K562 (cell line): ENCODE data around the gene AP1G2.

ENCODE experiments used
- CBFA2T2 ChIP-seq: fragments of 450-650 bp; conservative IDR thresholded peaks from 2 replicates; pipeline ENCODE4 v1.6.1; 2017; ENCODE audit warnings: mild to moderate bottlenecking
- CBX1 ChIP-seq: sonication (generic); IDR thresholded peaks from 2 replicates; pipeline ENCODE4 v1.6.1; 2016; ENCODE audit warnings: antibody characterized with exemption, low read depth, mild to moderate bottlenecking
- MXI1 ChIP-seq: IDR thresholded peaks from 2 replicates; pipeline ENCODE4 v1.6.1; 2011; ENCODE audit warnings: low read depth, mild to moderate bottlenecking, improper control_type of control experiment, low read length
- NFRKB ChIP-seq: fragments of 450-650 bp; IDR thresholded peaks from 2 replicates; pipeline ENCODE4 v1.6.1; 2016; ENCODE audit warnings: low read depth
- PHF20 ChIP-seq: fragments of 450-650 bp; IDR thresholded peaks from 2 replicates; pipeline ENCODE4 v1.6.1; 2018; ENCODE audit not compliant: partially characterized antibody
- TEAD4 ChIP-seq, 2 experiments: sonication (generic) in 1 of 2; formaldehyde crosslinking in 1 of 2; IDR thresholded peaks; 2 replicates each; pipeline versions ENCODE4 v1.6.1 to v1.8.0; 2012 to 2022; ENCODE audit warnings: borderline replicate concordance in 1 of 2, inconsistent platforms in 1 of 2, low read length in 1 of 2, mild to moderate bottlenecking in 1 of 2, missing genetic modification reagents in 1 of 2
- USF1 ChIP-seq: sonication (generic); formaldehyde crosslinking; IDR thresholded peaks from 2 replicates; pipeline ENCODE4 v1.9.0; 2022; ENCODE audit warnings: mild to moderate bottlenecking, missing genetic modification reagents
- ZNF12 ChIP-seq: sonication (generic); formaldehyde crosslinking; IDR thresholded peaks from 2 replicates; pipeline ENCODE4 v1.4.0; 2020; ENCODE audit warnings: mild to moderate bottlenecking, missing genetic modification reagents
- ZSCAN29 ChIP-seq: fragments of 450-650 bp; IDR thresholded peaks from 2 replicates; pipeline ENCODE4 v1.6.1; 2017
- TF ChIP-seq, protein P1 (sequence below), 3 experiments: IDR thresholded peaks in 2 of 3; conservative IDR thresholded peaks in 1 of 3; 2 replicates each; pipeline ENCODE4 v1.5.1; 2011 to 2012; ENCODE audit warnings: low read length in 3 of 3, mild to moderate bottlenecking in 3 of 3, control low read depth in 2 of 3, improper control_type of control experiment in 1 of 3, inconsistent platforms in 1 of 3, low read depth in 1 of 3, mixed read lengths in 1 of 3, moderate library complexity in 1 of 3; ENCODE audit not compliant: insufficient read depth in 2 of 3

DNA sequence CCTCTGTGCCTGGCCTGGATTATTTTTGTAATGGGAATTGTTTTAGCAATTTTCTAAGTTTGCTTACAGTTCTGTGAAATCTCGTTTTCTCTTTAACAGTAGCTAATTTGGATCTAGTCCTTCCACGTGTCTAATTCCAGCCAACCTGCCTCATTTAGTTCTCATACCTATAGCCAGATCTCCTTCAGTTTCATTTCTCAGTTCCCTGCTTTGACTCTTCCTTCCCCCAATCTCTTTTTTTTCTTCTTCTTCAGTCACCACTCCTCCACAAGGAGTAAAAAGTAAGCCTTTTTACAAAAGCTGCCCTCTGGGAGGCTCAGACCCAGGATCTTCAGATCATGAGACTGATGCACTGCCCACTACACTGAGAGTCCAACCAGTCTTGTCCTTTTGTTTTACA lies 10.1 kb downstream of the AP1G2 start:
- TF ChIP-seq CBX1 (no peak), CBFA2T2 (no peak), MXI1 (no peak), USF1 (no peak), NFRKB (no peak), ZNF12 (no peak), PHF20 (no peak), TEAD4 (IDR thresholded peaks at IDR 0.05; ENCODE audit: low read length) (no peak), TEAD4 (CRISPR knock-in tag; IDR thresholded peaks at IDR 0.05; ENCODE audit: borderline replicate concordance) (no peak), ZSCAN29 (no peak)
- TF ChIP-seq, protein P1, sequence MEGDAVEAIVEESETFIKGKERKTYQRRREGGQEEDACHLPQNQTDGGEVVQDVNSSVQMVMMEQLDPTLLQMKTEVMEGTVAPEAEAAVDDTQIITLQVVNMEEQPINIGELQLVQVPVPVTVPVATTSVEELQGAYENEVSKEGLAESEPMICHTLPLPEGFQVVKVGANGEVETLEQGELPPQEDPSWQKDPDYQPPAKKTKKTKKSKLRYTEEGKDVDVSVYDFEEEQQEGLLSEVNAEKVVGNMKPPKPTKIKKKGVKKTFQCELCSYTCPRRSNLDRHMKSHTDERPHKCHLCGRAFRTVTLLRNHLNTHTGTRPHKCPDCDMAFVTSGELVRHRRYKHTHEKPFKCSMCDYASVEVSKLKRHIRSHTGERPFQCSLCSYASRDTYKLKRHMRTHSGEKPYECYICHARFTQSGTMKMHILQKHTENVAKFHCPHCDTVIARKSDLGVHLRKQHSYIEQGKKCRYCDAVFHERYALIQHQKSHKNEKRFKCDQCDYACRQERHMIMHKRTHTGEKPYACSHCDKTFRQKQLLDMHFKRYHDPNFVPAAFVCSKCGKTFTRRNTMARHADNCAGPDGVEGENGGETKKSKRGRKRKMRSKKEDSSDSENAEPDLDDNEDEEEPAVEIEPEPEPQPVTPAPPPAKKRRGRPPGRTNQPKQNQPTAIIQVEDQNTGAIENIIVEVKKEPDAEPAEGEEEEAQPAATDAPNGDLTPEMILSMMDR (IDR thresholded peaks at IDR 0.05 in 2 of 3, conservative IDR thresholded peaks at IDR 0.05 in 1 of 3; ENCODE audit: insufficient read depth in 2 of 3, low read depth in 1 of 3, low read length in 3 of 3) = no peak
